ENCODE results near the gene RREB1. TPM values are rescaled to one million over a fixed set of nuclear protein-coding genes. Genes with fewer than 3 reads are reported as not detected.
A peak's percentile ranks its signal among the peaks of the same experiment; 100 is the strongest.

Gene RREB1
- total and polyA plus RNA-seq, 2 experiments from 2014 or later: 8.5 to 25.5 TPM

- no peaks in the 10 kb centered on the region for H4K20me1 ChIP-seq (replicated peaks; ENCODE audit: insufficient read depth)
- no peaks in the 10 kb centered on the region for H3K27me3 ChIP-seq (ENCODE audit: insufficient read depth)
- ATAC-seq: peak; percentile 55
- Mint-ChIP-seq H3K27me3 (ENCODE audit: insufficient read depth, low read depth, poor library complexity) (peaks cover 7% of the 10 kb centered on the region), H3K4me1 (peaks cover 37% of the 10 kb centered on the region), H3K36me3 (ENCODE audit: low read depth) (peaks cover 14% of the 10 kb centered on the region), H3K9me3 (no peaks in the 10 kb centered on the region), H3K27ac (peak overlapping the region; percentile 94), H3K4me3 (peak overlapping the region; percentile 20; the same call in 2 of the 3 replicates)
- TF ChIP-seq CTCF (conservative IDR thresholded peaks at IDR 0.05; ENCODE audit: low read depth in 2 of 2) (peak; percentile 83 to 95), REST (IDR thresholded peaks at IDR 0.05; ENCODE audit: unreplicated experiment) (no peak)
- H3K9me2 ChIP-seq (ENCODE audit: insufficient read depth): no peaks in the 10 kb centered on the region
- H3K79me2 ChIP-seq (replicated peaks; ENCODE audit: insufficient read depth): no peaks in the 10 kb centered on the region
- H3K4me2 ChIP-seq: peak overlapping the region; percentile 40
- H2AFZ ChIP-seq: no peak overlapping the region
- no peaks in the 10 kb centered on the region for H3F3A ChIP-seq (replicated peaks; ENCODE audit: low read depth)
- peaks cover 28% of the 10 kb centered on the region for H3K4me1 ChIP-seq (ENCODE audit: insufficient read depth)
- DNase-seq (ENCODE audit: low spot score): peak; percentile 91
- no peak overlapping the region for H3K4me3 ChIP-seq
- peak overlapping the region; percentile 79 for H3K27ac ChIP-seq (ENCODE audit: low read depth)
- no peaks in the 10 kb centered on the region for H3K36me3 ChIP-seq (ENCODE audit: insufficient read depth)
Observed at GRCh38 chr6:7243179-7243981, 135.6 kb downstream of the RREB1 start.

- H3K36me3 Mint-ChIP-seq (ENCODE audit: low read depth): peaks cover 17% of the 10 kb centered on the region; the same call in 2 of the 3 replicates
- DNase-seq (ENCODE audit: low spot score) (no peak), ATAC-seq (no peak)
- no peaks in the 10 kb centered on the region for H4K20me1 ChIP-seq (replicated peaks; ENCODE audit: insufficient read depth)
- H3K4me1 Mint-ChIP-seq: peaks cover 26% of the 10 kb centered on the region
- no peak overlapping the region for H3K4me3 ChIP-seq
- no peaks in the 10 kb centered on the region for H3K27me3 ChIP-seq (ENCODE audit: insufficient read depth)
- no peaks in the 10 kb centered on the region for H3K9me2 ChIP-seq (ENCODE audit: insufficient read depth)
- H3K9me3 Mint-ChIP-seq: no peaks in the 10 kb centered on the region
- H3K4me2 ChIP-seq: no peak overlapping the region
- no peaks in the 10 kb centered on the region for H3K79me2 ChIP-seq (replicated peaks; ENCODE audit: insufficient read depth)
- H3K4me1 ChIP-seq (ENCODE audit: insufficient read depth): peaks cover 22% of the 10 kb centered on the region
- no peaks in the 10 kb centered on the region for H3F3A ChIP-seq (replicated peaks; ENCODE audit: low read depth)
- no peak overlapping the region for H3K4me3 Mint-ChIP-seq
- H3K36me3 ChIP-seq (ENCODE audit: insufficient read depth): no peaks in the 10 kb centered on the region
- H3K27ac Mint-ChIP-seq: no peak overlapping the region
- H3K27me3 Mint-ChIP-seq (ENCODE audit: insufficient read depth, low read depth, poor library complexity): peaks cover 5% of the 10 kb centered on the region
- no peak for TF ChIP-seq JUNB (IDR thresholded peaks at IDR 0.05; ENCODE audit: unreplicated experiment)
- TF ChIP-seq ZNF331 (CRISPR knock-in tag; IDR thresholded peaks at IDR 0.05; ENCODE audit: low read depth): no peak
- no peak overlapping the region for H2AFZ ChIP-seq
- H3K27ac ChIP-seq (ENCODE audit: low read depth): no peak overlapping the region
Observed at GRCh38 chr6:7245668-7246393, 138.1 kb downstream of the RREB1 start.

Measured in GM23338 (cell line).